NCI-H1436 (cell line): ENCODE data around the gene TMEM127.
"Not testable (repeated sequence)": the region's sequence is repeated elsewhere in the genome, so short reads cannot be mapped to it uniquely, and the experiment has no call there.

Source experiments
- DNase-seq: peaks from one replicate; lab custom pipeline; 2025; lab: John Stamatoyannopoulos, UW

Gene TMEM127

DNA sequence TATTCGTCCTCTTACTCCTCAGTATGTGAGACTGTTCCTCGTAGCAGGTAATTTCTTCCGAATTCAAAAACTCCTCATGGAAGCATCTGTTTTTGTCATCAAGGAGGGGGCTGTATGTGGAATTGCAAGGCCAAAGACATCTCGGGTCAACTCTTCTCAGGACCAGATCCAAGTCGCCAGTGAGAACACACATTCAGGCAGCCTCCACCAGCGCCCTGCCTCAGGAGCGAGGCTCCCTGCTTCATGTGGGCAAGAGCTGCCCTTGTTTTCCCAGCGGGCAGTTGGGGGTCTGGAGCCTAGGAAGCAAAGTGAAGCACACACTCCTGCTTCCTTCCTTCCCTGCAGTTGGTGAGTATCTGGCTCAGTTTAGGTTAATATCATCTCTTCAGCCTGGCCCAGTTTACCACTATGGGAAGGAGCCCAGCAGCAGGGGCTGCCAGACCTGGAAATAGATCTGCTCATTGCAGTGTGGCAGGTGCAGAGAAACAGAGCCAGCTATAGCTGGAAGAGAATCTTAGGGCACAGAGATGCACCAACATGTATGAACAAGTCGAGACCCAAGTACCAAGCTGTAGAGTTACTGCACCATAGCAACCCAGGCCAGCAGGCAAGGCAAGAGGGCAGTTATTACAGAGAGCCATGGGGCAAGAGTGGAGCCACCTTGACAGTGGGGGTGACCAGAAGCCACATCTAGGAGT is 25.3 kb downstream of the TMEM127 start:
- DNase-seq: no peak

DNA sequence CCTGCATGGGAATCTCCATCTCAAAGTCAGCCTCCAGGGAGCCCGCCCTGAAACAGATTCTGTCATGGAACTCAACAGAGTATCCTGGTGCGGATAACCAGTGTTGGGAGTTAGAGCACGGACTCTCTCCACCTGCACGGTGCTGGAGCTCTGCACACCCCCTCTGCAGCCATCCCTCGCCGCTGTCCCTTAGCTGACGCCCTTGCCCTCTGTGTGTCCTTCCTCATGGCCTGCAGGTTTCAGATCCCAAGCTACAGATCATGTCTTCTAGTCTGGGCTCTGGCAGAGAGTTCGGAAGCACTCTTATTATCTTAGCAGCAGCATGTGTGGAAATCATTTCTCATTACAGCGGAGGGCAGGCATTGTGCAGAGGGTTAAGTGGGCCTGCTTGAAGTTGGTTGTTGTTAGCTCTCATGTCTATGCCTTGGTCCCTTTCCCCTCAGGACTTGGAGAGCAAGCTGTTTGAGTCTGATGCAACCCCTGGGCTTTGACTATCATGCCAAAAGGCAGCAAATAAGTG is 26.0 kb downstream of the TMEM127 start:
- no peak for DNase-seq

DNA sequence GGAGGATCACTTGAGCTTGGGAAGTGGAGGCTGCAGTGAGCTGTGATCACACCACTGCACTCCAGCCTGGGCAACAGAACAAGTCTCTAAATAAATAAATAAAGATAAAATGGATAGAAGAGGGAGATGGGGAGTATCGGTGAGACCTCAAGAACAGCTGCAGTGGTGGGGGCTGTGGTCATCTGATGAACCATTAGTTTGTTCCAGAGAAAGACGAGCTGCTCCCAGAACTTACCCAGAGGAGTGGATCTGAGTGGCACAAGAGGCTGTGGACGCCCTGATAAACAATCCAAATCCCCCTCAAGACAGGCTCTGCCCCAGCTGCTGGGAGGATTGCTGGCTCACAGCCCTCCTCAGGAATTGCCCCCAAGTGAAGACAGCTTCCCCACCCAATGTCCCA is 26.7 kb downstream of the TMEM127 start:
- DNase-seq: no peak

DNA sequence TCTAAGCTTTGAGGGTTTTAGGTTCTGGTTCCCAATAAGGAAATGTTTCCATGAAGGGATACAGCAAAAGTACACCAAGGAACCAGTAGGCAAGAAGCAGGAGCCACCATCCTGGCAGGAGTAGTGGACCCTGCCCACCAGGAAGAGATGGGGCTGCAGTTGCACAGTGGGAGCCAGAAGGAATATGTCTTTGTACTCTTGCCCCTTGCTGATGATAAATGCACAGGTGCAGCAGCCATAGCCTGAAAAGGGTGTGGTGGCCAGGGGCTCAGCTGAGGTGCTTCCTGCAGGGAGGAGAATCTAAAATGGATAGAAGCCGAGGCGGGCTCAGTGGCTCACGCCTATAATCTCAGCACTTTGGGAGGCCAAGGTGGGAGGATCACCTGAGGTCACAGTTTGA is 27.5 kb downstream of the TMEM127 start:
- DNase-seq: no peak

DNA sequence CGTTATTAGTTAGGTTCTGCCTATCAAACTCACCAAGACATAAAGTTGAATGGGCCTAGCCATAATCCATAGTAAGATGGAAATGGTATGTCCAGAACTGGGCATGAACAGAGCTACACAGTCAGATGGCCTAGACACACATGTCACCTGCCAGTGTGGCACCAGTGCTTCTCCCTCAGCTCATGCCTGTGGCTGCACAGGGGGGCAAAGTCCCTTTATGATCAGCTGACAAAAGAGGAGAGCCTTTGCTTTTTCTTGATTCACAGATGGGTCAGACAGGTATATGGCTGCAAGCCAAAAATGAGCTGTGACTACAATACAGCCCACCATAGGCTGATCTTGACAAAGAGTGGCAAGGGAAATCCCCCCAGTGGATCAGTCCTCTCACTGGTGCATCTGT is 28.9 kb downstream of the TMEM127 start:
- DNase-seq: no peak

DNA sequence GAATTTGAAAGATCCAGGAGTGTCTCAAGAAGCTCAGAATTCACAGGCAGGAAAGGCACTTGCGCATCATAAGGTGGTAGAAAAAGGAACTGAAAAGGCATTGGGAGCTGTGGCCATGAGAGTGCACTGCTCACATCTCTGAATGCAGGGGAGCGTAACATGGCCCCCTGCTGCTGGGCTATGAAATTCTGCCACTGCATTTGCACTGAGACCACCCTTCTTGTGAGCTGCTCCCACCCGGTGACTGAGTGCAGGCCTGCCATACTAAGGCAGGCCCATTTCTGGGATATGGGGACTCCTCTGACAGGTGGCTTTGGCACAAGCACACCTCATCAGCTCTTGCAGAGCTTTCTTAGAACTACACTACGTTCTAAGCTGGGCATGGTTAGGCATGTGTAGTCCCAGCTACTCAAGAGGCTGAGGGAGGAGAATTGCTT is 31.9 kb downstream of the TMEM127 start:
- no peak for DNase-seq

DNA sequence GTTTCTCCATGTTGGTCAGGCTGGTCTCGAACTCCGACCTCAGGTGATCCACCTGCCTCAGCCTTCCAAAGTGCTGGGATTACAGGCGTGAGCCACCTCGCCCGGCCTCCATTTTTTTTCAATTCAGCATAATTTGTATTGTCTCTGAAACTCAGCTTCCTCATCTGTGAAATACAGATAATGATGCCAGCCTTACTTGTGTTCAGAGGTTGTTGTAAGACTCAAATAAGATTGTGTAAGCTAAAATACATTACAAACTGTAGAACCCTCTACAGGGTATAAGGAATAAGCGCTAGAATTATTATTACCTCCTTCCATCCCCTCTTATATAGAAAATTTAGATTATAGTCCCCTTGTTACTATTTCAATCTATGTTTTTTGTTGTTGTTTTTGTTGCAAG is 32.4 kb downstream of the TMEM127 start:
- no peak for DNase-seq

DNA sequence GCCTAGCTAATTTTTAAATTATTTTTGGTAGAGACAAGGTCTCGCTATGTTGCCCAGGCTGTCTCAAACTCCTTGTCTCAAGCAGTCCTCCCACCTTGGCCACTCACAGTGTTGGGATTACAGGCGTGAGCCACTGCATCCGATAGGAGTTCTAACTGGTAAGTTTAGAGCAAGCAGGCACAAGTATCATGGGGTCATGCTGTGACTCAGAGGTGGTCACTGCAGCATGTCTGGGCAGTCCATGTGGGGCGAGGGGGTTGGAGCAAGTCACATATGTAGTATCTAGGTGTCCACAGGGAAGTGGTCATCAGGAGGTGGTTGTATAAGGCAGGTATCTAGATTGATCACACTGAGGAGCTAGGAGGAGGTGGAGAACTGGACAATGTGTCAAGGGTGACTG is 34.5 kb downstream of the TMEM127 start:
- DNase-seq: no peak

- no peak for DNase-seq
Observed at GRCh38 chr2:96225016-96225533, 40.7 kb downstream of the TMEM127 start.

DNA sequence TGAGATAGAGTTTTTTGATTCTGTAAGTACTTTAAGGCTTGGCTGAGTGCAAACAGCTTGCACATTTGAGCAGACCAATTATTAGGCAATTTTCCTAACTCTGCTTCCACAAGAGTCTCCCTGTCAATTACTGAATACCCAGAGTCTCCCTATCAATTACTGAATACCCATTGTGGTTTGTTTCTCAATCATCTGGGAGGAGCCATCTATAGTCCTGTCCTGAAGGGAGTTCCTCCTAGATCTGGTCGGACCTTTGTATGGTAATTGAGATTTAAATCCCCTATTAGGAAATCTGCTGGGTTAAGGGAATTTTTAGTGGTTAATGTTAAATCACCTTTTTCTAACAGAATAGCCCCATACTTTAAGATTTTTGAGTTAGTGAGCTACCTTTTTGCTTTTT is 44.7 kb downstream of the TMEM127 start:
- DNase-seq: not testable (repeated sequence)

DNA sequence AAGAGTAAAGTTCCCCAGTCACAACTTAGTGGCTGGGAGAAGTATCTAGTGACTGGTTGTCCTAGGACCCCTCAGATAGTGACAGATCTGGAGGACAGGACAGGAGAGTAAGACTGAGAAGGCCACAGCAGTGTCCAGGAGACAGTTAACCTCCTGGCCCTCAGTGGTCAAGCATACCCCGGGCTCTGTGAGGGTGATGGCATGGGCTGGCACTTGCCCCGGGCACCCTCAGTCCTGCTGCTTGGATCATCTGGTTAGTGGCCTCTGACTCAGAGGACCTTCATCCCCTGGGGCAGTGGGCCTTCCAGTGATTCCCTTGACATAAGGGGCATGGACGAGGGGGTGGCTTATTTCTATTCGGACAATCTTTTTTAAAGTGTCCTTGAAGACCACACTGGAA is 45.8 kb downstream of the TMEM127 start:
- not testable (repeated sequence) for DNase-seq

DNA sequence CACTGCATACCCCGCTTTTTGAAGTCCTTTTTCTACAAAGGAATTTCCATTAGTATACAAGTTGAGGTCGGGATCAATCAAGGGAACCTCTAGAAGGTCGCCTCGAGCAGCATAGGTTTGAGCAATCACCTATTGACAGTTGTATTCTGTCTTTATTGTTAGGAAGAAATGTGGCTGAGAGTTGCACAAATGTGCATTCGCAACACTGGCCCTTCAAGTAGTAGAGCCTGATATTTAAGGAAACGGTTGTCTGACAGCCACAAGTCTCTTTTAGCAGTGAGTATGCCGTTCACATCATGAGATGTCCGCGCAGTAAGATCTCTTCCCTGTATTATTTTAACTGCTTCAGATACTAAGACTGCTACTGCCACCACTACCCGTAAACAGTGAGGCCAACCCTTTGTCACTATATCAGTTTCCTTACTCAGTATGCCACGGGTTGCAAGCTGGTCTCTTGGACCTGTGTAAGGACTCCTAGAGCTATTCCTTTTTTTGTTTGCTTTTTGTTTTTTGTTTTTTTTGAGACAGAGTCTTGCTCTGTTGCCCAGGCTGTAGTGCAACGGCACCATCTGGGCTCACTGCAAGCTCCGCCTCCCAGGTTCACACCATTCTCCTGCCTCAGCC is 47.2 kb downstream of the TMEM127 start:
- DNase-seq: no peak

GRCh38 chr2:96214554-96214953 is 51.2 kb downstream of the TMEM127 start:
- DNase-seq: no peak

DNA sequence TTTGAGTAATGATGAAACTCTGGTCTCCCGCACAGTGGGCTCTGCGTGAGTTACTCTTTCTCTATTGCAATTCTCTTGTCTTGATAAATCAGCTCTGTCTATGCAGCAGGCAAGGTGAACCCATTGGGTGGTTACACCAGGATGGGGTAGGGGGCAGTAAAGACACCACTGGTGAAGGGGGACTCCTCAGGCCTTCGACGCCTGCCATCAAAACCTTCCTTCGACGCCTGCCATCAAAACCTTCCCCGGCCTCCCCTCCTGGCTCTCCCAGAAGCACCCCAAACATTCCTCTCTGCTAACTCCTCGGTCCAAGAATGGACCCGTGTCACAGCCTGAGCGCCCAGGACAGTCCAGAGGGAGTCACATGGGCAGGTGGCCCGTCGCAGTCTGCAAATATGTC is 52.4 kb downstream of the TMEM127 start:
- DNase-seq: no peak

DNA sequence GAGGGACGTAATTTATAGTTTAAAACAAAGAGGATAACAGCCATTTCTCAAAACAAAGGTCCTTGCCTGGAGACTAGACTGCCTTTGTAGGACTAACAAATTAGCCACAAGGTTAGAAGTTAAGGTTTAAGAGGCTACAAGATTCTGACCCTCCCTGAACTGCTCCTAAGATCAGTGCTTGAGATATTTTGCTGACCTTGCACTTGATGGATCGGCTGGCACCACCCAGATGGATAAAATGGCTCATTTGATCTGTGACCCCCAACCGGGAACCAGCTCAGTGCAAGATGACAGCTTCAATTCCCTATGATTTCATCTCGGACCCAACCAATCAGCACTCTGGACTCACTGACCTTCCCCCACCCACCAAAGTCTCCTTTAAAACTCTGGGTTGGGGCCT is 53.5 kb downstream of the TMEM127 start:
- DNase-seq: no peak

GRCh38 chr2:96209729-96210085 is 56.1 kb downstream of the TMEM127 start:
- no peak for DNase-seq

GRCh38 chr2:96209011-96209728 is 56.6 kb downstream of the TMEM127 start:
- no peak for DNase-seq

DNA sequence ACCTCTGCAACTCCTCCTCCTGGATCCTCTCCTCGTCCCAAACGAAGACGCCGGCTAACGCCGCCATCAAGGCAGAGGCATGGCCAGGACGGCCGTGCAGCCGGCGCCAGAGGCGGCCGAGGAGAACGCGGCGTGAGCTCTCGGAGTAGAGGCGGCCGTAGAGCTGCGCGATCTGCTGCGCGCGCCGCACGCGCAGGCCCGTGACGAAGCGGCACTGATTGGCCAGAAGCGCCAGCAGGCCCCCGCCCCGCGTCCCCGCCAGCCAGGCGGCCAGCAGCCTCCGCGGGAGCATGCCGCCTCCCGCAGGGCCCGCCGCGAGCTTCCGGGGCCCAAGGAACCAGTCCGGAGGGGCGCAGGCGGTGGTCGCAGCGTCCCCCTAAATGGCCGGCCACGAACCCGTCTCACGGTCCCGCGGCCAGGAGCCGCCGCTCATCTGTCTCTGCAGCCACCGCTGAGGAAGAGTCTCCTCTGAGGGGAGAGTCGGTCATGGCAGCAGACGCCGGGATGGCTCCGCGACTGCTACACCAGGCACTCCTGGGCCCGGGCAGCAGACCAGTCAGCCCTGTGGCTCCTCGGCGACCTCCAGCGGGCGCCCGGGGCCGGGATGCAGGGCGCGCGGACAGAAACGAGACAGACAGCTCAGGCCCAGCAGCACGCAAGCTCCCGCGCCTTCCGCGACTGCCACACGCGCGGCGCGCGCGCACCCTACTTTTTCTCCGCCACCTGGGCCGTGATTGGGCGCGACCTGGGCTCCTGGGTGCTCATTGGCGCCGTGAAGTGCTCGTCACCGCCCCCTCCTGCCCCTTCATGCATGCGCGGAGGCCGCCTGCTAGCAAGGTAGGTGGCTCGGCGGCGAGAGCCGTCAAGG is 57.4 kb downstream of the TMEM127 start, which contains the start of gene STARD7:
Gene STARD7, minus strand, starts transcription at position 685 of the 868 bp plus-strand sequence. Its CDS starts 393 bp downstream, at position 292.
- peak; percentile 96 for DNase-seq

DNA sequence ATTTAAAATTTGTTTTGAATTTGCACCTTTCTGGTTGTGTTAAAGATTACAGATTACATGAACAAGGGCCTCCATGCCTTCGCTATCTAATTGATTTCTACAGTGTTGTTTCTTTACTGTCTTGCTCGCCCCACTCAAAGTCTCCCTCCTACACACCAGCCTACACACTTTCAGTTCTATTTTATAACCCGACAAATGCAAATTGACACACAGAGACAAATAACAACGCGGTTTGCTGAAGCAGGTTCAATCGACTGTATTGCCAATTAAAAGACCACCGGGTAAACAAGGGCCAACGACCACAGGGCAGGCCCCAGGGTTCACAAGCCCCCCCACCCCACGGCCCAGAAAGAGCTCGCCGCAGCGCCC is 58.0 kb downstream of the TMEM127 start:
- DNase-seq: no peak

DNA sequence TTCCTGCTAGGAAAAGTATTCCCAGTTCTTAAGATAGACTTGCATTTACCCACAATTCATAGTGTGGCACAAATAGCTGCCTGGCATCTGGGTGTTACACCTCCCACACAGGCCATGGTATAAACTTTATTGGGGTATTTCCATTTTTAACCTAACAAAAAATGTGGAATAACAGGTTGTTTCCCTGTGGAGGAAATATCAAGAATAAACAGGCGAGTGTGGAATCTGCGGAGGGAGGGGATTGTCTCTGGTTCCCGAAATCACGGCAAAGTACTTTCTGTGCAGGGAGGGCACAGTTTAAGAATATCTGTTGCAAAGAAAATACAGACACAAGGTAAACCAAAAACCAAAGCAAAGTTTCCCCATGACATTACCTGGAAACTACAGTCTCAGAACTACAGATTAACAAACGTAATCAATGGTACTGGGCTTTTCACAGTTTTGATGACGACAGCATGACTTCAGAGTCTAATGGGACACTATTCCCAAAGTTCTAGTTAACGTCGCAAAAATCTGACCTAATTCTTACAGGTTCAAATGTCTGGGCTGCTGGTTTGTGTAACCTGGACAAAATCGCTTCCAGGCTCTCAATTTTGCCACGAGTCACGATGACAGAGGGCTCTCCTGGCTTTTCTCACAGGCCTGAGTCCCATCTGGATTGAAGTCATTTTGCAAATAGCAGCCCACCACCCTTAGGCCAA is 58.6 kb downstream of the TMEM127 start:
- DNase-seq: no peak

DNA sequence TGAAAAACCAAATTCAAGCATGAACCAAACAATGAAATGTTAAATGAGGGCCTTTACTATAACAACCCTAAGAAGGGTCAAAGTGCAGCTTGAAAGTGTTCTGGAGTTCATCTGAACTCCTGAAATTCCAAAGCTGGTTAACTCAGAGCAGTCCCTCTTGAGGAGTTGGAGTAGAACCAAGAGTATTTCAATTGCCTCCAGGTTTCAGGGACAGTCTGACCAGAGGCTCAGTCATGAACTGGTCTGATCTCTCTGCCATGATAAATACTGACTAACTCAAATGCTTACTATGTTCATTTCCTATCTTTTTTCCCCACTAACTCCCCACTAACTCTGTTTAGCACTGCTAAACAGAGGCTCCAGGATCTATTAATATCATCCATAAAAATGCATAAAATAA is 59.9 kb downstream of the TMEM127 start:
- DNase-seq: no peak
